SK-N-SH (cell line): ENCODE results near the gene NUP160. TPM values are rescaled to one million over a fixed set of nuclear protein-coding genes. Genes with fewer than 3 reads are reported as not detected.

Experiments used
- CTCF ChIA-PET: fragments of 300-600, 350-600 bp; formaldehyde crosslinking; extraction: SDS; loops from one replicate; lab custom pipeline; 2021; lab: Yijun Ruan, JAX
- POLR2A ChIA-PET: fragments of 350-600 bp; sonication (Branson Sonifier 250); formaldehyde crosslinking; extraction: SDS; loops from one replicate; lab custom pipeline; 2020; ENCODE audit warnings: antibody characterized with exemption, inconsistent platforms; lab: Yijun Ruan, JAX
- DNase-seq: peaks from one replicate; pipeline ENCODE4 v3.0.0; 2012
- H2AFZ ChIP-seq: fragments of 200-600 bp; sonication (generic); 2 replicates; pipeline ENCODE4 v1.8.1; 2016; ENCODE audit warnings: antibody characterized with exemption, mild to moderate bottlenecking, low read depth
- H3F3A ChIP-seq: fragments of 200-600 bp; sonication (generic); replicated peaks from 2 replicates; pipeline ENCODE3; 2016; ENCODE audit warnings: antibody characterized with exemption, mild to moderate bottlenecking; ENCODE audit not compliant: insufficient read depth
- H3K27ac ChIP-seq, 2 experiments: fragments of 200-500 bp in 1 of 2; fragments of 200-600 bp in 1 of 2; sonication (Bioruptor generic) in 1 of 2; sonication (generic), shearing (Covaris generic) in 1 of 2; 2 replicates each; pipeline versions ENCODE4 v1.5.1 to v1.6.1; 2014 to 2016; ENCODE audit warnings: low read depth in 2 of 2, inconsistent platforms in 1 of 2, low read length in 1 of 2, mild to moderate bottlenecking in 1 of 2, mixed read lengths in 1 of 2
- H3K27me3 ChIP-seq: fragments of 200-600 bp; sonication (generic), shearing (Covaris generic); 2 replicates; pipeline ENCODE4 v1.6.1; 2016; ENCODE audit warnings: mixed run types; ENCODE audit not compliant: insufficient read depth
- H3K36me3 ChIP-seq, 2 experiments: fragments of 200-500 bp in 1 of 2; fragments of 200-600 bp in 1 of 2; sonication (Bioruptor generic) in 1 of 2; sonication (generic) in 1 of 2; replicated peaks in 1 of 2; 2 replicates each; pipeline versions ENCODE3 to v1.5.1; 2014 to 2016; ENCODE audit warnings: low read length in 1 of 2, mild to moderate bottlenecking in 1 of 2; ENCODE audit not compliant: insufficient read depth in 2 of 2, control insufficient read depth in 1 of 2
- H3K4me1 ChIP-seq, 2 experiments: fragments of 200-500 bp in 1 of 2; fragments of 200-600 bp in 1 of 2; sonication (Bioruptor generic) in 1 of 2; sonication (generic), shearing (Covaris generic) in 1 of 2; 2 replicates each; pipeline versions ENCODE4 v1.5.1 to v1.6.1; 2014 to 2016; ENCODE audit warnings: low read depth in 1 of 2, low read length in 1 of 2, mixed run types in 1 of 2; ENCODE audit not compliant: insufficient read depth in 2 of 2, control insufficient read depth in 1 of 2
- H3K4me2 ChIP-seq: fragments of 200-600 bp; sonication (generic), shearing (Covaris generic); 2 replicates; pipeline ENCODE4 v1.6.1; 2017; ENCODE audit warnings: mixed run types
- H3K4me3 ChIP-seq, 2 experiments: fragments of 200-500 bp in 1 of 2; fragments of 200-600 bp in 1 of 2; sonication (Bioruptor generic) in 1 of 2; sonication (generic), shearing (Covaris generic) in 1 of 2; 2 replicates each; pipeline versions ENCODE4 v1.5.1 to v1.8.1; 2014 to 2016; ENCODE audit warnings: low read depth in 2 of 2, inconsistent platforms in 1 of 2, low read length in 1 of 2, mild to moderate bottlenecking in 1 of 2, mixed read lengths in 1 of 2, moderate library complexity in 1 of 2
- H3K79me2 ChIP-seq: fragments of 200-600 bp; sonication (generic); 2 replicates; pipeline ENCODE4 v1.8.1; 2017; ENCODE audit warnings: mild to moderate bottlenecking; ENCODE audit not compliant: insufficient read depth
- H3K9ac ChIP-seq: fragments of 200-600 bp; sonication (generic); 2 replicates; pipeline ENCODE4 v1.6.1; 2017; ENCODE audit warnings: mixed run types
- H3K9me2 ChIP-seq: fragments of 200-600 bp; sonication (generic); 2 replicates; pipeline ENCODE4 v1.6.1; 2017; ENCODE audit warnings: mixed run types
- H3K9me3 ChIP-seq: fragments of 200-600 bp; sonication (generic); 2 replicates; pipeline ENCODE4 v1.6.1; 2017; ENCODE audit warnings: mixed run types, mild to moderate bottlenecking, moderate library complexity
- H4K20me1 ChIP-seq: fragments of 200-600 bp; sonication (generic); 2 replicates; pipeline ENCODE4 v1.6.1; 2017; ENCODE audit warnings: mild to moderate bottlenecking, mixed run types; ENCODE audit not compliant: insufficient read depth
- ELF1 ChIP-seq: IDR thresholded peaks from 2 replicates; pipeline ENCODE4 v1.4.0; 2012
- EZH2phosphoT487 ChIP-seq: fragments of 200-600 bp; sonication (generic); IDR thresholded peaks from 2 replicates; pipeline ENCODE4 v1.6.1; 2017; ENCODE audit warnings: low read depth, mixed run types, mild to moderate bottlenecking, antibody characterized with exemption, moderate library complexity, borderline replicate concordance
- FOSL2 ChIP-seq: IDR thresholded peaks from 2 replicates; pipeline ENCODE4 v1.4.0; 2012; ENCODE audit warnings: low read depth, mild to moderate bottlenecking, moderate library complexity, borderline replicate concordance
- FOXJ3 ChIP-seq: sonication (generic); formaldehyde crosslinking; IDR thresholded peaks from 2 replicates; pipeline ENCODE4 v1.5.1; 2020; ENCODE audit warnings: mild to moderate bottlenecking, missing genetic modification reagents
- MEF2A ChIP-seq: IDR thresholded peaks from 2 replicates; pipeline ENCODE4 v1.4.0; 2012; ENCODE audit warnings: low read depth, borderline replicate concordance
- NFIC ChIP-seq: IDR thresholded peaks from 2 replicates; pipeline ENCODE4 v1.4.0; 2012; ENCODE audit warnings: borderline replicate concordance
- NRF1 ChIP-seq: IDR thresholded peaks from 2 replicates; pipeline ENCODE4 v1.6.1; 2012; ENCODE audit warnings: low read depth, mild to moderate bottlenecking, low read length
- POLR2AphosphoS5 ChIP-seq: IDR thresholded peaks from 2 replicates; pipeline ENCODE4 v1.6.1; 2012; ENCODE audit warnings: low read depth, low read length
- RAD21 ChIP-seq: IDR thresholded peaks from 2 replicates; pipeline ENCODE4 v1.6.1; 2012; ENCODE audit warnings: mild to moderate bottlenecking, low read length
- RCOR1 ChIP-seq: fragments of 150-350 bp; IDR thresholded peaks from 2 replicates; pipeline ENCODE4 v1.6.1; 2017; ENCODE audit warnings: antibody characterized with exemption, low read length
- RFX5 ChIP-seq: IDR thresholded peaks from 2 replicates; pipeline ENCODE4 v1.6.1; 2012; ENCODE audit warnings: mild to moderate bottlenecking, improper control_type of control experiment, low read length
- SMC3 ChIP-seq: IDR thresholded peaks from 2 replicates; pipeline ENCODE4 v1.6.1; 2012; ENCODE audit warnings: low read depth, low read length, improper control_type of control experiment
- TAF1 ChIP-seq: IDR thresholded peaks from 2 replicates; pipeline ENCODE4 v1.6.1; 2012; ENCODE audit warnings: low read depth, mild to moderate bottlenecking, low read length, moderate library complexity, borderline replicate concordance
- TEAD4 ChIP-seq: IDR thresholded peaks from 2 replicates; pipeline ENCODE4 v1.4.0; 2012; ENCODE audit warnings: mild to moderate bottlenecking, borderline replicate concordance; ENCODE audit not compliant: insufficient read depth
- YY1 ChIP-seq: IDR thresholded peaks from 2 replicates; pipeline ENCODE4 v1.4.0; 2012; ENCODE audit warnings: low read depth, mild to moderate bottlenecking
- WGBS: methylation state at CpG from one replicate; pipeline ENCODE4 v1.1.6; 2017; ENCODE audit warnings: low lambda C conversion rate; 5-methylcytosine and 5-hydroxymethylcytosine counted together
- polyA plus RNA-seq, 3 experiments: library from polyadenylated mRNA; depleted of rRNA; stranded (reverse); fragments of >200 nt; gene quantifications; 2 replicates each; pipeline ENCODE4 v1.2.3, GENCODE V29; 2012
- TF ChIP-seq, protein P1 (sequence below): IDR thresholded peaks from 2 replicates; pipeline ENCODE4; 2012
- TF ChIP-seq, protein P2 (sequence below): IDR thresholded peaks from 2 replicates; pipeline ENCODE4 v1.4.0; 2012; ENCODE audit warnings: low read depth, borderline replicate concordance
- TF ChIP-seq, protein P3 (sequence below): fragments of 150-350 bp; IDR thresholded peaks from 2 replicates; pipeline ENCODE4 v1.6.1; 2016; ENCODE audit warnings: mild to moderate bottlenecking, low read depth, low read length

NUP160 gene
- polyA plus RNA-seq, 1 of the 3 experiments (the other 2 are of a cell fraction) = 19.3 TPM

DNA sequence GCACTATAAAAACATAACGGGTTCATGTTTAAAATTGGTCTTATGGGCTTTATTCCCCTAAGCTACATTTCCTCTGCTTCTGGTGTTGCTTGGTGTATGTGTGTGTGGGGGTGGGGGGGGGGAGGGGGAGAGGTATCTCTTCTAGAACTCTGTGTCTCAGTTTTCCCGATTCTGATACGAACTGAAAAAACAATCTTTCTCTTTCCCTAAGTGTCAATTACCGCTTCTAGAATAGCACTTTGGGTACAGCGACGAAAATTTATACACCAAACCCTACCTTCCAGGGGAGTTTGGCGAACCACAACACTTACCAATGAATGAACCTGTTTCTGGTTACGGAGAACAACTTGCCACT lies 636 bp downstream of the NUP160 start:
- Histone ChIP-seq H4K20me1 (peaks cover 3% of the 10 kb centered on the region; the same call in 1 of the 2 replicates), H3K79me2 (peaks cover 56% of the 10 kb centered on the region), H3K4me2 (peak overlapping the region; percentile 81), H3K36me3 (peaks cover 23 to 31% of the 10 kb centered on the region in 2 experiments), H3K9ac (peak overlapping the region; percentile 87), H3K27me3 (no peaks in the 10 kb centered on the region), H2AFZ (peak overlapping the region; percentile 86), H3K27ac (peak overlapping the region; percentile 70 to 89), H3F3A (peaks cover 4% of the 10 kb centered on the region), H3K9me3 (no peaks in the 10 kb centered on the region), H3K4me1 (peaks cover 7 to 12% of the 10 kb centered on the region in 2 experiments; a peak in 3 of 4 replicates), H3K4me3 (peak overlapping the region; percentile 80 to 87), H3K9me2 (no peaks in the 10 kb centered on the region)
- DNase-seq = peak; percentile 24
- CTCF ChIA-PET = interaction anchor here (1.1 kb wide), 1 partner anchor 29 kb away, joined by 3 read pairs; no protein-coding TSS in a partner anchor
- POLR2A ChIA-PET = interaction anchor here (0.6 to 1.1 kb wide), 3 partner anchors 14 to 295 kb away, joined by 3 read pairs; no protein-coding TSS in a partner anchor
- WGBS = 0% methylated on average over 8 of the region's 8 CpGs
- TF ChIP-seq RCOR1 (no peak), FOSL2 (no peak), RAD21 (no peak), ELF1 (no peak), EZH2phosphoT487 (no peak), YY1 (no peak)
- TF ChIP-seq, protein P1, sequence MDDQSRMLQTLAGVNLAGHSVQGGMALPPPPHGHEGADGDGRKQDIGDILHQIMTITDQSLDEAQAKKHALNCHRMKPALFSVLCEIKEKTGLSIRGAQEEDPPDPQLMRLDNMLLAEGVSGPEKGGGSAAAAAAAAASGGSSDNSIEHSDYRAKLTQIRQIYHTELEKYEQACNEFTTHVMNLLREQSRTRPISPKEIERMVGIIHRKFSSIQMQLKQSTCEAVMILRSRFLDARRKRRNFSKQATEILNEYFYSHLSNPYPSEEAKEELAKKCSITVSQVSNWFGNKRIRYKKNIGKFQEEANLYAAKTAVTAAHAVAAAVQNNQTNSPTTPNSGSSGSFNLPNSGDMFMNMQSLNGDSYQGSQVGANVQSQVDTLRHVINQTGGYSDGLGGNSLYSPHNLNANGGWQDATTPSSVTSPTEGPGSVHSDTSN = no peak
- TF ChIP-seq, protein P2, sequence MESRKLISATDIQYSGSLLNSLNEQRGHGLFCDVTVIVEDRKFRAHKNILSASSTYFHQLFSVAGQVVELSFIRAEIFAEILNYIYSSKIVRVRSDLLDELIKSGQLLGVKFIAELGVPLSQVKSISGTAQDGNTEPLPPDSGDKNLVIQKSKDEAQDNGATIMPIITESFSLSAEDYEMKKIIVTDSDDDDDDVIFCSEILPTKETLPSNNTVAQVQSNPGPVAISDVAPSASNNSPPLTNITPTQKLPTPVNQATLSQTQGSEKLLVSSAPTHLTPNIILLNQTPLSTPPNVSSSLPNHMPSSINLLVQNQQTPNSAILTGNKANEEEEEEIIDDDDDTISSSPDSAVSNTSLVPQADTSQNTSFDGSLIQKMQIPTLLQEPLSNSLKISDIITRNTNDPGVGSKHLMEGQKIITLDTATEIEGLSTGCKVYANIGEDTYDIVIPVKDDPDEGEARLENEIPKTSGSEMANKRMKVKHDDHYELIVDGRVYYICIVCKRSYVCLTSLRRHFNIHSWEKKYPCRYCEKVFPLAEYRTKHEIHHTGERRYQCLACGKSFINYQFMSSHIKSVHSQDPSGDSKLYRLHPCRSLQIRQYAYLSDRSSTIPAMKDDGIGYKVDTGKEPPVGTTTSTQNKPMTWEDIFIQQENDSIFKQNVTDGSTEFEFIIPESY = no peak

DNA sequence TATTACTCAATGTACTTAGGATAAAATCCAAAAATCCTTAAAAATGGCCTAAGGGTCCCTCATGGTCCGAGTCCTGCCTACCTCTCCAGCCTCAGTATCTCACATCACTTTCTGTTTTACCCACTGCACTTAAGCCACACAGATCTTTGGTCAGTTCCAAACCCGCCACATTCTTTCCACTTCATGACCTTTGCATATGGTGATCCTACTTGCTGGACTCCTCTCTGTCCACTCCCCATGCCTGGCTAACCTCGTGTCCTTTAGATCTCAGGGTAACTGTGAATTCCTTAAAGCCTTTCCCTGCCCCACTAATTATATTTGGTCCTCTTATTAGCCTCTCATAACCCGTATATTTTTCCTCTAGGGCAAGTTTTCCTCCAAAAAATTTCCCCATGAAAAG lies 1.2 kb downstream of the NUP160 start:
- no peak for DNase-seq
- Histone ChIP-seq H3K79me2 (peaks cover 61% of the 10 kb centered on the region), H3K4me3 (peak overlapping the region; percentile 80 to 87), H3K9me3 (no peaks in the 10 kb centered on the region), H3K27ac (no peak overlapping the region), H4K20me1 (peaks cover 3% of the 10 kb centered on the region; the same call in 1 of the 2 replicates), H3K9me2 (no peaks in the 10 kb centered on the region), H3K27me3 (no peaks in the 10 kb centered on the region), H3K9ac (no peak overlapping the region), H2AFZ (no peak overlapping the region), H3K36me3 (peaks cover 28 to 36% of the 10 kb centered on the region in 2 experiments), H3F3A (no peaks in the 10 kb centered on the region), H3K4me2 (peak overlapping the region; percentile 81), H3K4me1 (peaks cover 7 to 12% of the 10 kb centered on the region in 2 experiments; a peak in 3 of 4 replicates)
- TF ChIP-seq ELF1 (no peak), NRF1 (no peak), FOXJ3 (CRISPR knock-in tag) (no peak), FOSL2 (no peak), MEF2A (no peak), TEAD4 (no peak), RFX5 (no peak), POLR2AphosphoS5 (no peak), SMC3 (no peak), NFIC (no peak), TAF1 (no peak)
- TF ChIP-seq, protein P1 = no peak
- TF ChIP-seq, protein P3, sequence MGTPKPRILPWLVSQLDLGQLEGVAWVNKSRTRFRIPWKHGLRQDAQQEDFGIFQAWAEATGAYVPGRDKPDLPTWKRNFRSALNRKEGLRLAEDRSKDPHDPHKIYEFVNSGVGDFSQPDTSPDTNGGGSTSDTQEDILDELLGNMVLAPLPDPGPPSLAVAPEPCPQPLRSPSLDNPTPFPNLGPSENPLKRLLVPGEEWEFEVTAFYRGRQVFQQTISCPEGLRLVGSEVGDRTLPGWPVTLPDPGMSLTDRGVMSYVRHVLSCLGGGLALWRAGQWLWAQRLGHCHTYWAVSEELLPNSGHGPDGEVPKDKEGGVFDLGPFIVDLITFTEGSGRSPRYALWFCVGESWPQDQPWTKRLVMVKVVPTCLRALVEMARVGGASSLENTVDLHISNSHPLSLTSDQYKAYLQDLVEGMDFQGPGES = no peak
- TF ChIP-seq, protein P2 = no peak
- POLR2A ChIA-PET = interaction anchor here (0.6 kb wide), 1 partner anchor 80 kb away, joined by 3 read pairs; no protein-coding TSS in a partner anchor
- CTCF ChIA-PET = no interaction called here
- WGBS = 71% methylated on average over 4 of the region's 4 CpGs
